Omental fat pad (tissue), 4 donors: ENCODE results near the gene HGFAC. TPM values are rescaled to one million over a fixed set of nuclear protein-coding genes. Genes with fewer than 3 reads are reported as not detected.
"Not testable (repeated sequence)": the region's sequence is repeated elsewhere in the genome, so short reads cannot be mapped to it uniquely, and the experiment has no call there.

ENCODE experiments used
- ATAC-seq: fragments of 150-250 bp; one replicate; pipeline ENCODE4 v1.9.1; 2016; ENCODE audit warnings: mild to moderate bottlenecking, moderate library complexity; ENCODE audit not compliant: low FRiP score
- DNase-seq: peaks from one replicate; pipeline ENCODE4 v3.0.0-alpha.2; 2019; ENCODE audit warnings: low spot score
- CTCF ChIP-seq, 3 donors: fragments of 450-650 bp; IDR thresholded peaks; one replicate each; pipeline ENCODE4 v1.5.1; 2016 to 2017; ENCODE audit warnings: antibody characterized with exemption in 3 of 3, mild to moderate bottlenecking in 3 of 3, moderate library complexity in 2 of 3
- total RNA-seq, 4 donors: library from RNA; depleted of rRNA; stranded (reverse); fragments of >200 nt; gene quantifications; one replicate each; pipeline ENCODE4 v1.1.0, GENCODE V29; 2016

HGFAC gene
- total RNA-seq, 4 donors from 2014 or later: not detected

GRCh38 chr4:3447431-3448395, 5.9 kb downstream of the HGFAC start:
- ATAC-seq: no peak
- DNase-seq: no peak
- TF ChIP-seq CTCF (IDR thresholded peaks at IDR 0.05): no peak

GRCh38 chr4:3449047-3449573, 7.3 kb downstream of the HGFAC start:
- no peak for TF ChIP-seq CTCF (IDR thresholded peaks at IDR 0.05)
- DNase-seq (no peak), ATAC-seq (no peak)

GRCh38 chr4:3449574-3450534, 8.1 kb downstream of the HGFAC start:
- ATAC-seq (no peak), DNase-seq (no peak)
- TF ChIP-seq CTCF (IDR thresholded peaks at IDR 0.05): no peak

- ATAC-seq: no peak
- DNase-seq: no peak
- no peak for TF ChIP-seq CTCF (IDR thresholded peaks at IDR 0.05)
Observed at GRCh38 chr4:3450643-3451042, 8.9 kb downstream of the HGFAC start.

GRCh38 chr4:3451956-3452355, 10.2 kb downstream of the HGFAC start:
- ATAC-seq: no peak
- no peak for TF ChIP-seq CTCF (IDR thresholded peaks at IDR 0.05)
- DNase-seq: no peak

- TF ChIP-seq CTCF (IDR thresholded peaks at IDR 0.05): no peak
- DNase-seq: no peak
- ATAC-seq: no peak
Observed at GRCh38 chr4:3452376-3452775, 10.6 kb downstream of the HGFAC start.

- not testable (repeated sequence) for ATAC-seq, DNase-seq
Observed at GRCh38 chr4:3455596-3455995, 13.8 kb downstream of the HGFAC start.
